ENCODE data around the gene PKN3.

- TF ChIP-seq CTCF (IDR thresholded peaks at IDR 0.05 in 4 of 5, conservative IDR thresholded peaks at IDR 0.05 in 1 of 5) (no peak), POLR2A (IDR thresholded peaks at IDR 0.05) (no peak)
Observed at GRCh38 chr9:128707446-128707845, 5.1 kb downstream of the PKN3 start.

All from gastrocnemius medialis (tissue), 4 donors.